Upper lobe of left lung (tissue), 4 donors: ENCODE results near the gene LRRC61.

Source experiments
- EP300 ChIP-seq, 4 donors: sonication (generic); formaldehyde crosslinking; IDR thresholded peaks; one replicate each; pipeline ENCODE4 v1.5.1; 2017; ENCODE audit warnings: antibody characterized with exemption in 4 of 4, control low read depth in 2 of 4
- POLR2A ChIP-seq, 4 donors: fragments of 450-650 bp; IDR thresholded peaks; one replicate each; pipeline ENCODE4 v1.5.1; 2016 to 2017; ENCODE audit warnings: antibody characterized with exemption in 4 of 4, mild to moderate bottlenecking in 2 of 4
- TF ChIP-seq, protein P1 (sequence below), 6 experiments: fragments of 450-650 bp in 4 of 6; fragments of 200-600 bp in 2 of 6; sonication (generic) in 2 of 6; IDR thresholded peaks; one replicate each; pipeline ENCODE4 v1.5.1; 2016 to 2019; ENCODE audit warnings: antibody characterized with exemption in 6 of 6

DNA sequence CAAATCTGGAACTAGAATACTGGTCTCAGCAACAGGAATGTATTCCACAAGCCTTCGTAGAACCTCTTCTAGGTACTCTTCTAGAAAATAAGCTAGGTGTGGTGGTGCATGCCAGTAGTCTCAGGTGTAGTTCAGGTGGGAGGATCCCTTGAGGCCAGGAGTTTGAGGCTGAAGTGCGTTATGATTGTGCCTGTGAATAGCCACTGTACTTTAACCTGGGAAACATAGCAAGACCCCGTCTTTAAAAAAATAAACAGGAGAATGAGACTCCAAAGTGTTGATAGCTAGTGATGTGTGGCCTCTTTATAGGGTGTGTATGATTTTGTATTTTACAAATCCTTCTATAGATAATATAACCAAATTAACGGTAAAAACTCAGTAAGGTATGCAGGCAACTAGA lies 54.5 kb downstream of the LRRC61 start:
- TF ChIP-seq EP300 (IDR thresholded peaks at IDR 0.05) (no peak), POLR2A (IDR thresholded peaks at IDR 0.05) (no peak)
- TF ChIP-seq, protein P1, sequence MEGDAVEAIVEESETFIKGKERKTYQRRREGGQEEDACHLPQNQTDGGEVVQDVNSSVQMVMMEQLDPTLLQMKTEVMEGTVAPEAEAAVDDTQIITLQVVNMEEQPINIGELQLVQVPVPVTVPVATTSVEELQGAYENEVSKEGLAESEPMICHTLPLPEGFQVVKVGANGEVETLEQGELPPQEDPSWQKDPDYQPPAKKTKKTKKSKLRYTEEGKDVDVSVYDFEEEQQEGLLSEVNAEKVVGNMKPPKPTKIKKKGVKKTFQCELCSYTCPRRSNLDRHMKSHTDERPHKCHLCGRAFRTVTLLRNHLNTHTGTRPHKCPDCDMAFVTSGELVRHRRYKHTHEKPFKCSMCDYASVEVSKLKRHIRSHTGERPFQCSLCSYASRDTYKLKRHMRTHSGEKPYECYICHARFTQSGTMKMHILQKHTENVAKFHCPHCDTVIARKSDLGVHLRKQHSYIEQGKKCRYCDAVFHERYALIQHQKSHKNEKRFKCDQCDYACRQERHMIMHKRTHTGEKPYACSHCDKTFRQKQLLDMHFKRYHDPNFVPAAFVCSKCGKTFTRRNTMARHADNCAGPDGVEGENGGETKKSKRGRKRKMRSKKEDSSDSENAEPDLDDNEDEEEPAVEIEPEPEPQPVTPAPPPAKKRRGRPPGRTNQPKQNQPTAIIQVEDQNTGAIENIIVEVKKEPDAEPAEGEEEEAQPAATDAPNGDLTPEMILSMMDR (IDR thresholded peaks at IDR 0.05), result no peak
